GM10248 (cell line): ENCODE measurements around the gene LIN37.

ENCODE experiments used
- CTCF ChIA-PET: fragments of 300-600 bp; sonication (Branson Sonifier 250); formaldehyde crosslinking; extraction: SDS; loops from one replicate; lab custom pipeline; 2021; ENCODE audit warnings: antibody characterized with exemption; lab: Yijun Ruan, JAX
- POLR2A ChIA-PET: fragments of 350-650 bp; sonication (Branson Sonifier 250); formaldehyde crosslinking; extraction: SDS; loops from one replicate; lab custom pipeline; 2020; ENCODE audit warnings: antibody characterized with exemption; lab: Yijun Ruan, JAX
- DNase-seq: peaks from one replicate; pipeline ENCODE4 v3.0.0; 2012; ENCODE audit errors: extremely low spot score
- TF ChIP-seq, protein P1 (sequence below): IDR thresholded peaks from 2 replicates; pipeline ENCODE4 v1.5.1; 2012; ENCODE audit warnings: mild to moderate bottlenecking, low read depth; ENCODE audit errors: extremely low read depth, missing control alignments, control extremely low read depth

LIN37 gene

DNA sequence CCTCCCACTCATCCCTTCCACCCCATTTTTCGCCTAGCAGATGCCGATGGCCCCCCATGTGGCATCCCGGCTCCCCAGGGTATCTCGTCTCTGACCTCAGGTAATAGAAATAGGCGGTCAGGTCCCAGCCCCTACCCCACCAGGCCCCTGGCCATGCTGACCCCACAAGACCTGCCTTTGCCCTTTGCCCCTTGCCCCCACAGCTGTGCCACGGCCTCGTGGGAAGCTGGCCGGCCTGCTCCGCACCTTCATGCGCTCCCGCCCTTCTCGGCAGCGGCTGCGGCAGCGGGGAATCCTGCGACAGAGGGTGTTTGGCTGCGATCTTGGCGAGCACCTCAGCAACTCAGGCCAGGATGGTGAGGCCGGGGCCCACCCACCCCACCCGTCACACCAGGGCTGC is 32.3 kb downstream of the LIN37 start:
- POLR2A ChIA-PET: no interaction called here
- CTCF ChIA-PET: no interaction called here
- TF ChIP-seq, protein P1, sequence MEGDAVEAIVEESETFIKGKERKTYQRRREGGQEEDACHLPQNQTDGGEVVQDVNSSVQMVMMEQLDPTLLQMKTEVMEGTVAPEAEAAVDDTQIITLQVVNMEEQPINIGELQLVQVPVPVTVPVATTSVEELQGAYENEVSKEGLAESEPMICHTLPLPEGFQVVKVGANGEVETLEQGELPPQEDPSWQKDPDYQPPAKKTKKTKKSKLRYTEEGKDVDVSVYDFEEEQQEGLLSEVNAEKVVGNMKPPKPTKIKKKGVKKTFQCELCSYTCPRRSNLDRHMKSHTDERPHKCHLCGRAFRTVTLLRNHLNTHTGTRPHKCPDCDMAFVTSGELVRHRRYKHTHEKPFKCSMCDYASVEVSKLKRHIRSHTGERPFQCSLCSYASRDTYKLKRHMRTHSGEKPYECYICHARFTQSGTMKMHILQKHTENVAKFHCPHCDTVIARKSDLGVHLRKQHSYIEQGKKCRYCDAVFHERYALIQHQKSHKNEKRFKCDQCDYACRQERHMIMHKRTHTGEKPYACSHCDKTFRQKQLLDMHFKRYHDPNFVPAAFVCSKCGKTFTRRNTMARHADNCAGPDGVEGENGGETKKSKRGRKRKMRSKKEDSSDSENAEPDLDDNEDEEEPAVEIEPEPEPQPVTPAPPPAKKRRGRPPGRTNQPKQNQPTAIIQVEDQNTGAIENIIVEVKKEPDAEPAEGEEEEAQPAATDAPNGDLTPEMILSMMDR: no peak
- DNase-seq: no peak

GRCh38 chr19:35781650-35782049 is 33.3 kb downstream of the LIN37 start:
- ChIA-PET POLR2A (no interaction called here), CTCF (no interaction called here)
- TF ChIP-seq, protein P1: no peak
- no peak for DNase-seq

DNA sequence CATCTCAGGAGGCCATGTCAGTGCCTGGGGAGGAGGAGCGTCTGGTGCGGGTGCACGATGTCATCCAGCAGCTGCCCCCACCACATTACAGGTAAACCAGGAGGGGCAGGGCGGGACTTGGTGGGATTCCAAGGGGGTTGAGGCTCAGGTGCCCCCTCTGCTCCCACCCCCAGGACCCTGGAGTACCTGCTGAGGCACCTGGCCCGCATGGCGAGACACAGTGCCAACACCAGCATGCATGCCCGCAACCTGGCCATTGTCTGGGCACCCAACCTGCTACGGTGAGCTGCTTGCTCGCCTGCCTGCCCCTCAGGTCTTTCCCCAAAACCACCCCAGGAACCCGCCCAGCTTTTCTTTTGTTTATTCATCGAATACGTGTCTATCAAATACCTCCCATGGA is 34.2 kb downstream of the LIN37 start:
- DNase-seq: no peak
- ChIA-PET CTCF (no interaction called here), POLR2A (no interaction called here)
- TF ChIP-seq, protein P1: no peak

DNA sequence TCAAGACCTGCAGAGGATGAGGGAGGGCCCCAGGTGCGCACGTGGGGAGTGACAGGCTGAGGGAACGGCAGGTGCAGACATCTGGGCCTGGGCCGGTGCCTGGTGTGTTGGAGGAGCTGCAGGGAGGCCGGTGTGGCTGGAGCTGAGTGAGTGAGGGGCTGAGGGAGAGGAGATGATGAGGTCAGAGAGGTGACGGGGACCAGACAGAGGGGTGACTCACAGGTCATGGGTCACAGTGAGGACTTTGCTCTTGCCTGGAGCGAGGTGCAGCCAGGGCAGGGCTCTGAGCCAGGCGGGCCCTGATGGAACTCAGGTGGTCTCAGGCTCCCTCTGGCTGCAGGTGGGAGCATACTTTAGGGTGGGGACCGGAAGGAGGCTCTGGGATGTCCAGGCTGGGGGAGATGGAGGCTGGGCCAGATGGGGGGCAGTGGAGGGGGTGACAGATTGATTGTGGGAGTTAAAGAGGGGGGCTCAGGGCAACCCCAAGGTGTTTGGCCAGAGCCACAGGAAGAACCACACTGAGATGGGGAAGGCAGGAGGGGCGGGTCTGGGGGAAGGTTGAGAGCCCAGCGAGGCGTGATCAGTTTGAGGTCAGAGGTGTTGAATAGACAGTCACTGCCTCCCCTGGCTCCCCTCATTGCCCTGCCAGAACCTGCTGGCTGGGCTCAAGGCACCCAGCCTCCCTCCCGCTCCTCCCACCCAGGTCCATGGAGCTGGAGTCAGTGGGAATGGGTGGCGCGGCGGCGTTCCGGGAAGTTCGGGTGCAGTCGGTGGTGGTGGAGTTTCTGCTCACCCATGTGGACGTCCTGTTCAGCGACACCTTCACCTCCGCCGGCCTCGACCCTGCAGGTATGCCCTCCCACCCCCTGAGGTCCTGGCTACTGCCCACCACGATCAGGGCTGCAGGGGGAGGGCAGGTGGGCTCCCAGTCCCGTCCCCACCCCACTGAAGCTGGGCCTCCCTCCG is 35.4 kb downstream of the LIN37 start:
- CTCF ChIA-PET: no interaction called here
- TF ChIP-seq, protein P1: no peak
- POLR2A ChIA-PET: interaction anchor here (0.6 kb wide), 1 partner anchor 170 kb away, joined by 7 read pairs; no protein-coding TSS in a partner anchor
- no peak for DNase-seq

GRCh38 chr19:35784503-35785338 is 36.3 kb downstream of the LIN37 start:
- CTCF ChIA-PET: no interaction called here
- POLR2A ChIA-PET: interaction anchor here (0.6 kb wide), 1 partner anchor 169 kb away, joined by 7 read pairs; no protein-coding TSS in a partner anchor
- TF ChIP-seq, protein P1: no peak
- no peak for DNase-seq

GRCh38 chr19:35785339-35785627 is 36.9 kb downstream of the LIN37 start:
- TF ChIP-seq, protein P1: no peak
- no peak for DNase-seq
- ChIA-PET CTCF (no interaction called here), POLR2A (no interaction called here)
